H1 (cell line): Measurements from ENCODE around the gene CENPI. TPM values are rescaled to one million over a fixed set of nuclear protein-coding genes. Genes with fewer than 3 reads are reported as not detected.

Experiments
- CTCF ChIA-PET: fragments of 300-600 bp; sonication (Branson Sonifier 250); formaldehyde crosslinking; loops from one replicate; lab custom pipeline; 2021; ENCODE audit not compliant: partially characterized antibody; lab: Charles Lee
- POLR2A ChIA-PET: fragments of 300-600 bp; sonication (Branson Sonifier 250); formaldehyde crosslinking; loops from one replicate; lab custom pipeline; 2021; ENCODE audit warnings: inconsistent platforms; ENCODE audit not compliant: partially characterized antibody; lab: Charles Lee
- DNase-seq, 2 experiments: peaks; one replicate each; pipeline versions ENCODE4 v3.0.0 to v3.0.0-alpha.2; 2010 to 2022; ENCODE audit warnings: low spot score in 2 of 2, low read depth in 1 of 2, mixed read lengths in 1 of 2
- FAIRE-seq: peaks from 2 replicates; lab custom pipeline; 2011; peaks lifted over from hg19 to GRCh38; lab: Jason Lieb, UNC
- H2AFZ ChIP-seq: 2 replicates; pipeline ENCODE4 v1.8.1; 2012; ENCODE audit warnings: low read length, inconsistent platforms
- H2AK5ac ChIP-seq: 2 replicates; pipeline ENCODE4 v1.6.1; 2013; ENCODE audit warnings: low read depth, low read length
- H2BK120ac ChIP-seq: replicated peaks from 2 replicates; pipeline ENCODE3; 2013; ENCODE audit warnings: low read depth, low read length, inconsistent platforms
- H2BK12ac ChIP-seq: 2 replicates; pipeline ENCODE4 v1.6.1; 2013; ENCODE audit warnings: low read depth, low read length
- H2BK15ac ChIP-seq: 2 replicates; pipeline ENCODE4 v1.6.1; 2013; ENCODE audit warnings: low read length
- H2BK20ac ChIP-seq: 2 replicates; pipeline ENCODE4 v1.6.1; 2013; ENCODE audit warnings: low read length
- H2BK5ac ChIP-seq: 2 replicates; pipeline ENCODE4 v1.6.1; 2013; ENCODE audit warnings: low read depth, low read length
- H3K14ac ChIP-seq: 2 replicates; pipeline ENCODE4 v1.6.1; 2013; ENCODE audit warnings: inconsistent platforms; ENCODE audit not compliant: insufficient read length
- H3K18ac ChIP-seq: 2 replicates; pipeline ENCODE4 v1.6.1; 2013; ENCODE audit warnings: low read length; ENCODE audit errors: extremely low read depth
- H3K23ac ChIP-seq: 2 replicates; pipeline ENCODE4 v1.6.1; 2013; ENCODE audit warnings: inconsistent platforms; ENCODE audit not compliant: insufficient read length
- H3K23me2 ChIP-seq: 2 replicates; pipeline ENCODE4 v1.6.1; 2013; ENCODE audit warnings: low read depth, low read length
- H3K27ac ChIP-seq: 2 replicates; pipeline ENCODE4 v1.6.1; 2011; ENCODE audit warnings: low read depth, low read length, inconsistent platforms
- H3K27me3 ChIP-seq, 4 experiments: replicated peaks in 1 of 4; 1 replicate in 1 of 4; 2 replicates in 3 of 4; pipeline versions ENCODE4 v1.6.1 to v1.8.1; 2011 to 2013; ENCODE audit warnings: low read length in 3 of 4, mild to moderate bottlenecking in 3 of 4, inconsistent platforms in 2 of 4, mixed read lengths in 2 of 4, moderate library complexity in 1 of 4; ENCODE audit not compliant: control insufficient read depth in 3 of 4, insufficient read depth in 3 of 4; ENCODE audit errors: extremely low read depth in 1 of 4
- H3K36me3 ChIP-seq, 4 experiments: 2 replicates each; pipeline versions ENCODE4 v1.6.1 to v1.8.1; 2011 to 2013; ENCODE audit warnings: mild to moderate bottlenecking in 4 of 4, low read length in 3 of 4, moderate library complexity in 2 of 4, control low read depth in 1 of 4, inconsistent platforms in 1 of 4; ENCODE audit not compliant: insufficient read depth in 4 of 4, control insufficient read depth in 2 of 4
- H3K4ac ChIP-seq: replicated peaks from 2 replicates; pipeline ENCODE3; 2013; ENCODE audit warnings: low read length, low read depth, mixed read lengths, inconsistent platforms; ENCODE audit not compliant: insufficient read length
- H3K4me1 ChIP-seq, 4 experiments: replicated peaks in 1 of 4; 1 replicate in 1 of 4; 2 replicates in 3 of 4; pipeline versions ENCODE4 v1.6.1 to v1.8.1; 2011 to 2013; ENCODE audit warnings: low read length in 3 of 4, inconsistent platforms in 2 of 4, mixed read lengths in 1 of 4; ENCODE audit not compliant: insufficient read depth in 4 of 4, control insufficient read depth in 3 of 4
- H3K4me2 ChIP-seq, 2 experiments: 2 replicates each; pipeline versions ENCODE4 v1.6.1 to v1.8.1; 2011 to 2013; ENCODE audit warnings: low read depth in 2 of 2, low read length in 2 of 2, control low read depth in 1 of 2, inconsistent platforms in 1 of 2, mild to moderate bottlenecking in 1 of 2; ENCODE audit not compliant: insufficient read depth in 1 of 2
- H3K4me3 ChIP-seq, 4 experiments: fragments of 200-600, 300-600 bp in 1 of 4; sonication (generic), shearing (Covaris generic), sonication (Bioruptor Twin) in 1 of 4; 2 replicates each; pipeline versions ENCODE4 v1.5.1 to v1.8.1; 2011 to 2016; ENCODE audit warnings: low read length in 4 of 4, low read depth in 3 of 4, control low read depth in 2 of 4, inconsistent platforms in 2 of 4, mild to moderate bottlenecking in 2 of 4, mixed read lengths in 1 of 4, moderate library complexity in 1 of 4; ENCODE audit not compliant: insufficient read depth in 2 of 4; ENCODE audit errors: extremely low read depth in 1 of 4
- H3K56ac ChIP-seq: replicated peaks from 2 replicates; pipeline ENCODE3; 2013; ENCODE audit warnings: low read depth, mild to moderate bottlenecking, mixed read lengths, low read length, inconsistent platforms; ENCODE audit not compliant: insufficient read length
- H3K79me1 ChIP-seq: 2 replicates; pipeline ENCODE4 v1.6.1; 2013; ENCODE audit warnings: low read depth, low read length, control low read depth
- H3K79me2 ChIP-seq, 2 experiments: 2 replicates each; pipeline versions ENCODE4 v1.6.1 to v1.8.1; 2012 to 2013; ENCODE audit warnings: low read length in 2 of 2, mild to moderate bottlenecking in 2 of 2, inconsistent platforms in 1 of 2; ENCODE audit not compliant: insufficient read depth in 2 of 2, control insufficient read depth in 1 of 2
- H3K9ac ChIP-seq, 4 experiments: replicated peaks in 1 of 4; 1 replicate in 1 of 4; 2 replicates in 3 of 4; pipeline versions ENCODE4 v1.6.1 to v1.8.1; 2011 to 2013; ENCODE audit warnings: low read depth in 3 of 4, low read length in 3 of 4, control low read depth in 2 of 4, mild to moderate bottlenecking in 2 of 4, moderate library complexity in 2 of 4, inconsistent platforms in 1 of 4; ENCODE audit errors: extremely low read depth in 1 of 4
- H3K9me3 ChIP-seq, 2 experiments: 2 replicates each; pipeline versions ENCODE4 v1.6.1 to v1.8.1; 2012 to 2013; ENCODE audit warnings: mild to moderate bottlenecking in 2 of 2, moderate library complexity in 2 of 2, control low read depth in 1 of 2, inconsistent platforms in 1 of 2, low read depth in 1 of 2, low read length in 1 of 2, mixed read lengths in 1 of 2; ENCODE audit not compliant: insufficient read depth in 2 of 2
- H4K20me1 ChIP-seq, 2 experiments: replicated peaks in 1 of 2; 2 replicates each; pipeline versions ENCODE3 to v1.8.1; 2011 to 2013; ENCODE audit warnings: inconsistent platforms in 2 of 2, low read length in 2 of 2, mild to moderate bottlenecking in 1 of 2; ENCODE audit not compliant: insufficient read depth in 2 of 2, control insufficient read depth in 1 of 2
- H4K5ac ChIP-seq: 2 replicates; pipeline ENCODE4 v1.6.1; 2013; ENCODE audit warnings: low read length, low read depth, mixed read lengths, inconsistent platforms; ENCODE audit not compliant: insufficient read length
- H4K8ac ChIP-seq: 2 replicates; pipeline ENCODE4 v1.8.0; 2013; ENCODE audit warnings: mild to moderate bottlenecking, moderate library complexity, low read length, inconsistent platforms; ENCODE audit not compliant: insufficient read depth; ENCODE audit errors: extremely low read depth
- H4K91ac ChIP-seq: replicated peaks from 2 replicates; pipeline ENCODE3; 2013; ENCODE audit warnings: low read length, mixed read lengths, inconsistent platforms; ENCODE audit not compliant: insufficient read length
- ASH2L ChIP-seq: fragments of 200-600, 300-600 bp; sonication (generic); IDR thresholded peaks from one replicate; pipeline ENCODE4 v1.7.1; 2017; ENCODE audit warnings: low read length
- GABPA ChIP-seq: IDR thresholded peaks from 2 replicates; pipeline ENCODE4 v1.6.1; 2011; ENCODE audit warnings: mild to moderate bottlenecking, low read length, moderate library complexity, borderline replicate concordance; ENCODE audit not compliant: insufficient read depth
- GTF2F1 ChIP-seq: IDR thresholded peaks from 2 replicates; pipeline ENCODE4 v1.6.1; 2012; ENCODE audit warnings: low read depth, low read length, improper control_type of control experiment, borderline replicate concordance
- KDM1A ChIP-seq: fragments of 200-600, 300-600 bp; sonication (generic); IDR thresholded peaks from 2 replicates; pipeline ENCODE4 v1.7.1; 2016; ENCODE audit warnings: mild to moderate bottlenecking, low read length, borderline replicate concordance
- KDM4A ChIP-seq: IDR thresholded peaks from one replicate; pipeline ENCODE4 v1.7.1; 2012; ENCODE audit warnings: low read depth, mild to moderate bottlenecking, moderate library complexity, low read length, inconsistent platforms; ENCODE audit not compliant: severe bottlenecking
- SAP30 ChIP-seq: fragments of 300-600 bp; sonication (generic); IDR thresholded peaks from 2 replicates; pipeline ENCODE4 v1.7.1; 2012; ENCODE audit warnings: low read length, moderate library complexity, mild to moderate bottlenecking, inconsistent platforms; ENCODE audit not compliant: insufficient read depth, insufficient replicate concordance
- polyA plus RNA-seq, 7 experiments: library from polyadenylated mRNA; depleted of rRNA in 3 of 7; stranded (reverse) in 5 of 7; unstranded in 2 of 7; fragments of >200 nt in 5 of 7; fragments of 200-250 nt in 2 of 7; gene quantifications; 1 replicate in 5 of 7; 2 replicates in 1 of 7; 4 replicates in 1 of 7; pipeline versions ENCODE4 v1.2.1 to v1.2.3, GENCODE V29; 2011 to 2013; ENCODE audit warnings: missing spikeins in 2 of 7, mixed read lengths in 2 of 7
- total RNA-seq: library from RNA; stranded (reverse); fragmentation: NEBNext Ultra II Directional; extraction: Animal tissue kit (Norgen Biotek cat#: 25700); gene quantifications from 2 replicates; pipeline ENCODE4 v1.2.1, GENCODE V29; 2021
- TF ChIP-seq, protein P1 (sequence below): IDR thresholded peaks from 2 replicates; pipeline ENCODE4 v1.6.1; 2011; ENCODE audit warnings: low read depth, mild to moderate bottlenecking, low read length; ENCODE audit not compliant: insufficient read depth

The CENPI gene
- total and polyA plus RNA-seq, 2 of the 8 experiments (the other 6 are each of a cell fraction or from before 2014, with no cell fraction given), result 7.2 to 22.5 TPM

DNA sequence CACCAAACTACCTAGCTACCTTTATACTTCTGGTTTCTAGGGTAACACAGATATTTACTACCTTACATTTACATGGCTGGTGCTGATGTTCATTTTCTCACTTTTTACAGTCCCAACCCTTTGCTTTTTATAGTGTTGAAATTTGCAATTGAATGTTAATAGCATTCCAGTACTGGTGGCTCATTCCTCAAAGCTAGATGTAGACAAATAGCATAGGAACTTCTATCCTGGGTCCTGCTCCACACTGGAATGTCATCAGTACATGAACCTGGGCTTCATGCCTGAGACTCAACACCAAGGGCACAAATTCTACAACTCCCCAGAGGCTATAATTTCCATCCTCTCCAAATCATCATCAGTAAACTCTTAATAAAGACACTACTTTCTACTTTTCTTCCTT, 35.8 kb upstream of the CENPI start:
- POLR2A ChIA-PET, result no interaction called here
- no peak overlapping the region for H2BK120ac ChIP-seq

More for the DNA sequence above, 35.8 kb upstream of the CENPI start:
- H2BK20ac ChIP-seq, result no peak overlapping the region
- H3K14ac ChIP-seq, result no peak overlapping the region
- no peak overlapping the region for H3K23ac ChIP-seq
- no peaks in the 10 kb centered on the region for H3K9me3 ChIP-seq
- H3K79me1 ChIP-seq, result no peaks in the 10 kb centered on the region
- no peaks in the 10 kb centered on the region for H3K36me3 ChIP-seq
- no peaks in the 10 kb centered on the region for H3K27me3 ChIP-seq
- no peak overlapping the region for H4K5ac ChIP-seq
- no peaks in the 10 kb centered on the region for H3K79me2 ChIP-seq
- H4K8ac ChIP-seq, result no peak overlapping the region
- no peak for TF ChIP-seq SAP30
- no peak for TF ChIP-seq ASH2L
- no peak for TF ChIP-seq KDM1A
- TF ChIP-seq KDM4A, result no peak
- no peak for TF ChIP-seq GTF2F1
- TF ChIP-seq, protein P1, sequence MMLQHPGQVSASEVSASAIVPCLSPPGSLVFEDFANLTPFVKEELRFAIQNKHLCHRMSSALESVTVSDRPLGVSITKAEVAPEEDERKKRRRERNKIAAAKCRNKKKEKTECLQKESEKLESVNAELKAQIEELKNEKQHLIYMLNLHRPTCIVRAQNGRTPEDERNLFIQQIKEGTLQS, result no peak
- TF ChIP-seq GABPA, result no peak
- H3K4me1 ChIP-seq, result no peaks in the 10 kb centered on the region
- H2BK15ac ChIP-seq, result no peak overlapping the region
- no peak overlapping the region for H2AFZ ChIP-seq
- no peak overlapping the region for H2BK5ac ChIP-seq
- H4K20me1 ChIP-seq, result no peaks in the 10 kb centered on the region
- H4K91ac ChIP-seq, result no peak overlapping the region
- H2AK5ac ChIP-seq, result no peak overlapping the region
- no peak overlapping the region for H3K4me3 ChIP-seq
- no peak overlapping the region for H3K18ac ChIP-seq
- DNase-seq, result no peak
- no peak overlapping the region for H3K4ac ChIP-seq
- H3K4me2 ChIP-seq, result no peak overlapping the region
- no peak overlapping the region for H3K56ac ChIP-seq
- CTCF ChIA-PET, result no interaction called here
- no peak for FAIRE-seq
- no peak overlapping the region for H3K27ac ChIP-seq
- H3K9ac ChIP-seq, result no peak overlapping the region
- H2BK12ac ChIP-seq, result no peak overlapping the region
- H3K23me2 ChIP-seq, result no peaks in the 10 kb centered on the region
